Measurements from ENCODE around the gene IQCH.

IQCH gene

GRCh38 chr15:67413770-67414390 lies 159.3 kb downstream of the IQCH start:
- H3K27me3 ChIP-seq (ENCODE audit: insufficient read depth, low read depth, severe bottlenecking): no peaks in the 10 kb centered on the region
- H3K36me3 ChIP-seq: no peaks in the 10 kb centered on the region
- no peak overlapping the region for H3K4me3 ChIP-seq (ENCODE audit: low read depth, low read length)
- H3K9me3 ChIP-seq (ENCODE audit: severe bottlenecking): no peaks in the 10 kb centered on the region
- H3K27ac ChIP-seq: no peak overlapping the region
- no peak for DNase-seq
- TF ChIP-seq CTCF (IDR thresholded peaks at IDR 0.05; ENCODE audit: low read depth, low read length): no peak

- H3K4me3 ChIP-seq (ENCODE audit: low read depth, low read length): no peak overlapping the region
- H3K27me3 ChIP-seq (ENCODE audit: insufficient read depth, low read depth, severe bottlenecking): no peaks in the 10 kb centered on the region
- no peaks in the 10 kb centered on the region for H3K9me3 ChIP-seq (ENCODE audit: severe bottlenecking)
- no peak overlapping the region for H3K27ac ChIP-seq
- DNase-seq: no peak
- no peak for TF ChIP-seq CTCF (IDR thresholded peaks at IDR 0.05; ENCODE audit: low read depth, low read length)
- no peaks in the 10 kb centered on the region for H3K36me3 ChIP-seq
Observed at GRCh38 chr15:67415181-67415580, 160.6 kb downstream of the IQCH start.

- no peaks in the 10 kb centered on the region for H3K9me3 ChIP-seq (ENCODE audit: severe bottlenecking)
- TF ChIP-seq CTCF (IDR thresholded peaks at IDR 0.05; ENCODE audit: low read depth, low read length): no peak
- no peaks in the 10 kb centered on the region for H3K27me3 ChIP-seq (ENCODE audit: insufficient read depth, low read depth, severe bottlenecking)
- no peak overlapping the region for H3K4me3 ChIP-seq (ENCODE audit: low read depth, low read length)
- no peak for DNase-seq
- no peaks in the 10 kb centered on the region for H3K36me3 ChIP-seq
- H3K27ac ChIP-seq: no peak overlapping the region
Observed at GRCh38 chr15:67416891-67417290, 162.3 kb downstream of the IQCH start.

GRCh38 chr15:67419705-67420104 lies 165.1 kb downstream of the IQCH start:
- no peaks in the 10 kb centered on the region for H3K27me3 ChIP-seq (ENCODE audit: insufficient read depth, low read depth, severe bottlenecking)
- no peaks in the 10 kb centered on the region for H3K36me3 ChIP-seq
- no peak for DNase-seq
- H3K4me3 ChIP-seq (ENCODE audit: low read depth, low read length): no peak overlapping the region
- H3K9me3 ChIP-seq (ENCODE audit: severe bottlenecking): no peaks in the 10 kb centered on the region
- no peak overlapping the region for H3K27ac ChIP-seq
- no peak for TF ChIP-seq CTCF (IDR thresholded peaks at IDR 0.05; ENCODE audit: low read depth, low read length)

GRCh38 chr15:67420137-67420536 lies 165.6 kb downstream of the IQCH start:
- Histone ChIP-seq H3K9me3 (ENCODE audit: severe bottlenecking) (no peaks in the 10 kb centered on the region), H3K27ac (no peak overlapping the region), H3K36me3 (no peaks in the 10 kb centered on the region), H3K27me3 (ENCODE audit: insufficient read depth, low read depth, severe bottlenecking) (no peaks in the 10 kb centered on the region), H3K4me3 (ENCODE audit: low read depth, low read length) (no peak overlapping the region)
- TF ChIP-seq CTCF (IDR thresholded peaks at IDR 0.05; ENCODE audit: low read depth, low read length): no peak
- no peak for DNase-seq

GRCh38 chr15:67421105-67421504 lies 166.5 kb downstream of the IQCH start:
- Histone ChIP-seq H3K27ac (no peak overlapping the region), H3K36me3 (no peaks in the 10 kb centered on the region), H3K4me3 (ENCODE audit: low read depth, low read length) (no peak overlapping the region), H3K9me3 (ENCODE audit: severe bottlenecking) (no peaks in the 10 kb centered on the region), H3K27me3 (ENCODE audit: insufficient read depth, low read depth, severe bottlenecking) (no peaks in the 10 kb centered on the region)
- TF ChIP-seq CTCF (IDR thresholded peaks at IDR 0.05; ENCODE audit: low read depth, low read length): 0 out of 2 replicates have a peak, but pooled peaks have one; percentile 13
- DNase-seq: no peak
